Osteocyte (in vitro differentiated cells): ENCODE results near the gene SERINC3. TPM values are rescaled to one million over a fixed set of nuclear protein-coding genes. Genes with fewer than 3 reads are reported as not detected.

ENCODE experiments used
- DNase-seq: peaks from one replicate; pipeline ENCODE4 v3.0.0; 2021; ENCODE audit warnings: mixed read lengths; ENCODE audit not compliant: unreplicated experiment; ENCODE audit errors: extremely low spot score
- H3K27ac Mint-ChIP-seq: one replicate; pipeline ENCODE4 v1.8.0; 2021; ENCODE audit warnings: mild to moderate bottlenecking, mixed read lengths; ENCODE audit not compliant: unreplicated experiment
- H3K27me3 Mint-ChIP-seq: one replicate; pipeline ENCODE4 v1.8.0; 2021; ENCODE audit warnings: mixed read lengths; ENCODE audit not compliant: unreplicated experiment
- H3K36me3 Mint-ChIP-seq: one replicate; pipeline ENCODE4 v1.8.0; 2021; ENCODE audit warnings: mixed read lengths; ENCODE audit not compliant: unreplicated experiment
- H3K4me1 Mint-ChIP-seq: one replicate; pipeline ENCODE4 v1.8.0; 2021; ENCODE audit warnings: mixed read lengths; ENCODE audit not compliant: unreplicated experiment
- H3K4me3 Mint-ChIP-seq: one replicate; pipeline ENCODE4 v1.8.0; 2021; ENCODE audit warnings: mild to moderate bottlenecking, moderate library complexity, mixed read lengths; ENCODE audit not compliant: unreplicated experiment
- H3K9me3 Mint-ChIP-seq: one replicate; pipeline ENCODE4 v1.8.0; 2021; ENCODE audit warnings: mixed read lengths; ENCODE audit not compliant: unreplicated experiment
- CTCF ChIP-seq: fragments of 200-600 bp; sonication (generic); IDR thresholded peaks from 2 replicates; pipeline ENCODE4 v1.5.0; 2021; ENCODE audit warnings: antibody characterized with exemption, mild to moderate bottlenecking, moderate library complexity
- total RNA-seq: library from RNA; stranded (reverse); gene quantifications from 2 replicates; pipeline ENCODE4 v1.2.1, GENCODE V29; 2021

Gene SERINC3
- total RNA-seq, 1 donor from 2014 or later, result 121 TPM

DNA sequence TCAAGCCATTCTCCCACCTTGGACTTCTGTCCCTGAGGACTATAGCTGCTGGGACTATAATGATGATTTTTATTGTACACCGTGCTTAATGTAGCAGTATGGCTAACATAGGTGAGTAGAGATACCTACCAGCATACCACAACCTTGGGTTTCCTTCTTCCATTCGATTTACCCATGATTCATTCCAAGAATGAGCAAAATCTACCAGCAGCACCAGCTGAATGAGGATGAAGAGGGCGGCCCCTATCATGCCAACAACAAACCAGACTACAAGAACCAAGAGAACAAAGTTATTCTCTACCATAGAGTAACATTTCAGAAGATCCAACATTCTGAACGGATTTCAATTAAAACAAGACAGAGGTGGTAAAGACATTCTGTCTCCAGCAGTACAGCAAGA is 12.1 kb downstream of the SERINC3 start:
- TF ChIP-seq CTCF, result no peak
- Mint-ChIP-seq H3K36me3 (peaks cover 22% of the 10 kb centered on the region), H3K27ac (no peak overlapping the region), H3K27me3 (no peaks in the 10 kb centered on the region), H3K9me3 (no peaks in the 10 kb centered on the region), H3K4me3 (no peak overlapping the region), H3K4me1 (peaks cover 5% of the 10 kb centered on the region)
- no peak for DNase-seq

DNA sequence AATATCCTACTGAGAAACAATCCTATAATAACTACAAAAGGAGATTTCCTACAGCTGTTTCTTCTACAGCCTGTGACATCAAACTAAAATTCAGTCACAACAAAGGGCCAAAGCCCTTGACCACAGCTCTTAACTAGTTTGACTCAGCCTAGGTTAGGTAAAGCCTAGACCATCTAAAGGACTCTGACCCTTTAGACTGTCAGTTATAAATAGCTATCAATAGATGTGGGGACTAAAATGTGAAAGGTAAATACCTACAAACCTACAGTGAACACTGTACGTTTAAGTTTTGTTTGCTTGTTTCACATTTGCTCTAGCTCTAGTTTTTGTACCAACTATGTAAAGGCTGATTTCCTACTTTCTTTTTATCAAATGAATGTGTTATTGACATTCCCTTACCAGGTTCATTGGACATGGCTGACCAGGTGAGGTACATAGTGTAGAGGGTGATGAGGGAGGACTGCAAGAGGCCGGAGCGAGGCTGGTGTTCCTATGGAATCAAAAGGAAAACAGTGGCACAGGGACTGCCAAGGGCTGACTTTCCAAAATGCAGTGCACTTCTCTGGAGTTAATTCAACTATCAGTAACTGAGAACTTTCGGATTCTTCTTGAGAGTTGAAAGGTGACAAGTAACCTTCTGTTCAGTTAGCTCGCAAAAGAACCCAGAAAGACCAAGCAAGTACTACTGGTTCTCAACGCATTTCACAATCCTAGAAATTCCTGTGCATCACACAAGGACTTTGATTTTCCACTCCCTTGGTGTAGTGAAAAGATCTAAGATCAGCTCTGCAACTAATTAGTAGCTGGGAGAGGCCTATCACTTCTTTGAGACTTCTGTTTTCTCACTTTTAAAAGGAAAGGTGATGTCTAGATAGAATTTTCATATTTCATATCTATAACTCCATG is 17.2 kb downstream of the SERINC3 start:
- H3K4me1 Mint-ChIP-seq, result no peaks in the 10 kb centered on the region
- DNase-seq, result no peak
- no peak for TF ChIP-seq CTCF
- H3K9me3 Mint-ChIP-seq, result no peaks in the 10 kb centered on the region
- H3K36me3 Mint-ChIP-seq, result peaks cover 53% of the 10 kb centered on the region
- no peak overlapping the region for H3K4me3 Mint-ChIP-seq
- H3K27me3 Mint-ChIP-seq, result no peaks in the 10 kb centered on the region
- H3K27ac Mint-ChIP-seq, result no peak overlapping the region

- Mint-ChIP-seq H3K4me3 (no peak overlapping the region), H3K9me3 (no peaks in the 10 kb centered on the region), H3K4me1 (no peaks in the 10 kb centered on the region), H3K27me3 (no peaks in the 10 kb centered on the region), H3K27ac (no peak overlapping the region), H3K36me3 (peaks cover 56% of the 10 kb centered on the region)
- TF ChIP-seq CTCF, result no peak
- no peak for DNase-seq
Measured at GRCh38 chr20:44502968-44503367, 18.9 kb downstream of the SERINC3 start.

DNA sequence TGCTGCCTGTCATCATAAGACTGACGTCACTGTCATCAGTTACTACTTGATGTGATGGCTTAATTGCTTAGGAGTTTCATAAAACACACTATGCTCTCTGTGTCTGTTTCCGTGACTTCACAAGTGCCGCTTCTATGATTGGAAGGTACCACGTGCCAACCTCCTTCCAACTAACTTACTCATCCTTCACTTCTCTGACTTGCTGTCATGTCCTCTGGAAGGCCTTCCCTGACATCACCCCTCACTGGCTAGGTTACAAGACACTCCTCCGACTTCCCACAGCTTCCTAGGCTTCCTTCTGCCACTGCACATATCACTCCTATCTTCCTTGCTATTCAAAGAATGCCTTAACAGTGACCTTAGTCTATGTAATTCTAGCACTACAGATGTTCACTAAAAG is 20.4 kb downstream of the SERINC3 start:
- peaks cover 11% of the 10 kb centered on the region for H3K4me1 Mint-ChIP-seq
- DNase-seq, result no peak
- no peaks in the 10 kb centered on the region for H3K27me3 Mint-ChIP-seq
- H3K4me3 Mint-ChIP-seq, result no peak overlapping the region
- H3K27ac Mint-ChIP-seq, result no peak overlapping the region
- no peaks in the 10 kb centered on the region for H3K9me3 Mint-ChIP-seq
- peaks cover 51% of the 10 kb centered on the region for H3K36me3 Mint-ChIP-seq
- no peak for TF ChIP-seq CTCF

GRCh38 chr20:44500221-44500620 is 21.6 kb downstream of the SERINC3 start:
- H3K27ac Mint-ChIP-seq, result no peak overlapping the region
- H3K4me3 Mint-ChIP-seq, result no peak overlapping the region
- H3K36me3 Mint-ChIP-seq, result peaks cover 60% of the 10 kb centered on the region
- no peak for TF ChIP-seq CTCF
- no peaks in the 10 kb centered on the region for H3K9me3 Mint-ChIP-seq
- DNase-seq, result no peak
- no peaks in the 10 kb centered on the region for H3K27me3 Mint-ChIP-seq
- peaks cover 23% of the 10 kb centered on the region for H3K4me1 Mint-ChIP-seq
